Measurements from ENCODE around the gene PTBP2. TPM values are rescaled to one million over a fixed set of nuclear protein-coding genes. Genes with fewer than 3 reads are reported as not detected.

The PTBP2 gene
- total and polyA plus RNA-seq, 10 of the 15 experiments (the other 5 are each of a cell fraction or from before 2014, with no cell fraction given) = 5.8 to 17.5 (median 11.1) TPM

DNA sequence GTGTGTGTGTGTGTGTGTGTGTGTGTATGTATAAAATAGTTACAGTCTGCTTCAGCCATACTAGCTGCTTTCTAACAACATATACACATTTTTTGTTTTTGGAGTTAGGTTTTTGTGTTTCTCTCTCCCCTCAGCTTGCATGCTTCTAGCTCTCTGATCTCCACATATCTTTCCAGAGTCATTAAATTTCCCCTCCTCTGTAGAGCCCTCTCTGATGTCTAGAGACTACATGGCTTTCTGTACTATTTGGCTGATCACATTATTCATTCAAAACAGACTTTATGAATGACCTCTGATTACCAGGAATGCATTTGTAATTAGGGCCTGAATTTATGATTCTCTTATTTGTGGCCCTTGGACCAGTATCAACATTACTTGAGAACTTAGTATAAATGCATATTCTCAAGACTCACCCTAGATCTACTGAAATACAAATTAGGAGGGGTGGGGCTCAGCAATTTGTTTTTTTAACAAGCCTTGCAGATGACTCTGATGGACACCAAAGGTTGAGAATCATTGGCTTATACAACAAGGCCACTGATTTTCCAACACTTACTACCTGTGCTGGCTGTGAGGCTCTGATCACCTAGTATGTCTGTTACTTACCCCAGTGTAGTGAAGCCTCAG lies 104.5 kb downstream of the PTBP2 start (continued):
- TF ChIP-seq, protein P1, sequence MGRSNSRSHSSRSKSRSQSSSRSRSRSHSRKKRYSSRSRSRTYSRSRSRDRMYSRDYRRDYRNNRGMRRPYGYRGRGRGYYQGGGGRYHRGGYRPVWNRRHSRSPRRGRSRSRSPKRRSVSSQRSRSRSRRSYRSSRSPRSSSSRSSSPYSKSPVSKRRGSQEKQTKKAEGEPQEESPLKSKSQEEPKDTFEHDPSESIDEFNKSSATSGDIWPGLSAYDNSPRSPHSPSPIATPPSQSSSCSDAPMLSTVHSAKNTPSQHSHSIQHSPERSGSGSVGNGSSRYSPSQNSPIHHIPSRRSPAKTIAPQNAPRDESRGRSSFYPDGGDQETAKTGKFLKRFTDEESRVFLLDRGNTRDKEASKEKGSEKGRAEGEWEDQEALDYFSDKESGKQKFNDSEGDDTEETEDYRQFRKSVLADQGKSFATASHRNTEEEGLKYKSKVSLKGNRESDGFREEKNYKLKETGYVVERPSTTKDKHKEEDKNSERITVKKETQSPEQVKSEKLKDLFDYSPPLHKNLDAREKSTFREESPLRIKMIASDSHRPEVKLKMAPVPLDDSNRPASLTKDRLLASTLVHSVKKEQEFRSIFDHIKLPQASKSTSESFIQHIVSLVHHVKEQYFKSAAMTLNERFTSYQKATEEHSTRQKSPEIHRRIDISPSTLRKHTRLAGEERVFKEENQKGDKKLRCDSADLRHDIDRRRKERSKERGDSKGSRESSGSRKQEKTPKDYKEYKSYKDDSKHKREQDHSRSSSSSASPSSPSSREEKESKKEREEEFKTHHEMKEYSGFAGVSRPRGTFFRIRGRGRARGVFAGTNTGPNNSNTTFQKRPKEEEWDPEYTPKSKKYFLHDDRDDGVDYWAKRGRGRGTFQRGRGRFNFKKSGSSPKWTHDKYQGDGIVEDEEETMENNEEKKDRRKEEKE (IDR thresholded peaks at IDR 0.05) = no peak
- TF ChIP-seq TBL1XR1 (IDR thresholded peaks at IDR 0.05; ENCODE audit: low read depth, low read length) = no peak
- TF ChIP-seq MXI1 (IDR thresholded peaks at IDR 0.05; ENCODE audit: low read depth, low read length) = no peak
- TF ChIP-seq SIX5 (IDR thresholded peaks at IDR 0.05; ENCODE audit: low read depth, low read length, severe bottlenecking) = no peak
- no peak for TF ChIP-seq NR2F1 (conservative IDR thresholded peaks at IDR 0.05)
- no peak for TF ChIP-seq RAD21 (IDR thresholded peaks at IDR 0.05; ENCODE audit: insufficient read depth, low read depth, low read length)
- no peak for TF ChIP-seq ZNF207 (IDR thresholded peaks at IDR 0.05; ENCODE audit: borderline replicate concordance)
- no peak for TF ChIP-seq MYC (IDR thresholded peaks at IDR 0.05; ENCODE audit: insufficient read depth, insufficient read length, insufficient replicate concordance, low read length, severe bottlenecking)
- no peak for TF ChIP-seq RAD51 (IDR thresholded peaks at IDR 0.05)

GRCh38 chr1:96833376-96833775 lies 111.8 kb downstream of the PTBP2 start:
- DNase-seq (ENCODE audit: low read depth, low spot score) = no peak
- no peaks in the 10 kb centered on the region for H4K20me1 ChIP-seq (ENCODE audit: control insufficient read depth, insufficient read depth)
- ChIA-PET RAD21 (ENCODE audit: unreplicated experiment) (no interaction called here), SMC1A (ENCODE audit: uncharacterized antibody, unreplicated experiment) (no interaction called here), POLR2A (no interaction called here), CTCF (no interaction called here)
- no peak overlapping the region for H3K9ac ChIP-seq (ENCODE audit: control insufficient read depth, insufficient read depth, low read length)
- no peaks in the 10 kb centered on the region for H3K79me2 ChIP-seq (ENCODE audit: control insufficient read depth, insufficient read depth, low read length)
- no peak for FAIRE-seq
- BruUV-seq (replicated peaks) = no TSS peak
- no peaks in the 10 kb centered on the region for H3K36me3 ChIP-seq (ENCODE audit: control insufficient read depth in 2 of 2, insufficient read depth in 2 of 2, low read length in 1 of 2)
- H3K4me2 ChIP-seq (ENCODE audit: control insufficient read depth, insufficient read depth) = no peak overlapping the region
- no peak overlapping the region for H3K27ac ChIP-seq (ENCODE audit: control insufficient read depth, insufficient read depth)
- H3K27me3 ChIP-seq (replicated peaks in 1 of 2; ENCODE audit: control insufficient read depth in 2 of 2, insufficient read depth in 2 of 2, low read length in 1 of 2) = no peaks in the 10 kb centered on the region
- WGBS (ENCODE audit: insufficient coverage, insufficient replicate concordance, low lambda C conversion rate, missing lambda C conversion rate) = 96% methylated on average over 1 of the region's 1 CpG
- H2AFZ ChIP-seq (ENCODE audit: control insufficient read depth, low read depth, low read length) = no peak overlapping the region
- intact Hi-C loops (cut with micrococcal nuclease; ENCODE audit: unreplicated experiment) = no loop called here
- ATAC-seq = no peak
- H3K4me3 ChIP-seq = no peak overlapping the region
- H3K4me1 ChIP-seq (ENCODE audit: control insufficient read depth, insufficient read depth, low read length) = no peaks in the 10 kb centered on the region
- in situ Hi-C loops (cut with MboI) = no loop called here
- no peaks in the 10 kb centered on the region for H3K9me3 ChIP-seq (replicated peaks; ENCODE audit: control insufficient read depth, insufficient read depth, low read length)
- TF ChIP-seq MYC (IDR thresholded peaks at IDR 0.05; ENCODE audit: insufficient read depth, insufficient read length, insufficient replicate concordance, low read length, severe bottlenecking) = no peak
- no peak for TF ChIP-seq HCFC1 (IDR thresholded peaks at IDR 0.05; ENCODE audit: low read length)
- TF ChIP-seq NR2C1 (IDR thresholded peaks at IDR 0.05) = no peak
- TF ChIP-seq PBX3 (IDR thresholded peaks at IDR 0.05; ENCODE audit: insufficient replicate concordance, low read depth, low read length) = no peak
- no peak for TF ChIP-seq CTCF (IDR thresholded peaks at IDR 0.05 in 2 of 3, conservative IDR thresholded peaks at IDR 0.05 in 1 of 3; ENCODE audit: control insufficient read depth in 2 of 3, extremely low read depth in 1 of 3, insufficient read depth in 1 of 3, low read depth in 3 of 3, low read length in 3 of 3)
- TF ChIP-seq NBN (IDR thresholded peaks at IDR 0.05) = no peak
- TF ChIP-seq, protein P2, sequence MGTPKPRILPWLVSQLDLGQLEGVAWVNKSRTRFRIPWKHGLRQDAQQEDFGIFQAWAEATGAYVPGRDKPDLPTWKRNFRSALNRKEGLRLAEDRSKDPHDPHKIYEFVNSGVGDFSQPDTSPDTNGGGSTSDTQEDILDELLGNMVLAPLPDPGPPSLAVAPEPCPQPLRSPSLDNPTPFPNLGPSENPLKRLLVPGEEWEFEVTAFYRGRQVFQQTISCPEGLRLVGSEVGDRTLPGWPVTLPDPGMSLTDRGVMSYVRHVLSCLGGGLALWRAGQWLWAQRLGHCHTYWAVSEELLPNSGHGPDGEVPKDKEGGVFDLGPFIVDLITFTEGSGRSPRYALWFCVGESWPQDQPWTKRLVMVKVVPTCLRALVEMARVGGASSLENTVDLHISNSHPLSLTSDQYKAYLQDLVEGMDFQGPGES (IDR thresholded peaks at IDR 0.05) = no peak
- TF ChIP-seq MEF2A (IDR thresholded peaks at IDR 0.05; ENCODE audit: insufficient read depth, low read depth, low read length) = no peak
